CD4-positive, alpha-beta T cell treated with Interleukin-1 beta for 1 hour (primary cell): Measurements from ENCODE around the gene PGLYRP3.
A peak's percentile ranks its signal among the peaks of the same experiment; 100 is the strongest.

ENCODE experiments used
- DNase-seq, 2 donors: peaks; one replicate each; pipeline ENCODE4 v3.0.0-alpha.2; 2020 to 2022

Gene PGLYRP3, protein sequence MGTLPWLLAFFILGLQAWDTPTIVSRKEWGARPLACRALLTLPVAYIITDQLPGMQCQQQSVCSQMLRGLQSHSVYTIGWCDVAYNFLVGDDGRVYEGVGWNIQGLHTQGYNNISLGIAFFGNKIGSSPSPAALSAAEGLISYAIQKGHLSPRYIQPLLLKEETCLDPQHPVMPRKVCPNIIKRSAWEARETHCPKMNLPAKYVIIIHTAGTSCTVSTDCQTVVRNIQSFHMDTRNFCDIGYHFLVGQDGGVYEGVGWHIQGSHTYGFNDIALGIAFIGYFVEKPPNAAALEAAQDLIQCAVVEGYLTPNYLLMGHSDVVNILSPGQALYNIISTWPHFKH

DNA sequence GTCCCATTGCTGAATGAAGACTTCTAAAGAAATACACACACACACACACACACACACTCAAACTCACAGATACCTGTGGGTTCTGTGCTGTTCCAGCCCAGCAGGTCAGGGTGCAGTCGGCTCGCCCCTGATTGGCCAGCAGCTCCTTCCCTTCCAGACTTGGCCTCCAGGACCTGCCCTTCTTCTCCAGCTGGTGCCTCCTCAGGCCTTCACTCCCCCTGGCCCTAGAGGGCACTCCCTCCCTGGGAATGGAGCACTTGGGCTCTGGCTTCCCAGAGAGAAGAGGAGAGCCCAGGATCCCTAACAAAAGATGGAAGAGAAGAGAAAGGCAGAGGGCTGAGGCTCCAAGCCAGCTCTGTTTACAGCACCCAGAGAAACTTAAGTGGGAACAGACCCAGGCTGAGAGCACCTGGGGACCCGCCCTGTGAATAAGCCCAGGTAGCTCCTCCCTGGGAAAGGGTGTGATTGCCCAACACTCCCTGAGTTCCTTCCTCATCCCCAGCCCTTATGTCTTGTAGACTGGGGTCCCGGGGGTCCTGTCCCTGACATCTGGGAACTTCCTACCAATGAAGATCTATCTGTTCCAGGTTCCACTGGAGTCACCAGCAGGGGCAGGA, at the start of gene PGLYRP3:
Gene PGLYRP3, minus strand, starts transcription at position 383 of the 617 bp plus-strand sequence. CDS start 2,287 bp downstream, outside the sequence.
- DNase-seq, result no peak

DNA sequence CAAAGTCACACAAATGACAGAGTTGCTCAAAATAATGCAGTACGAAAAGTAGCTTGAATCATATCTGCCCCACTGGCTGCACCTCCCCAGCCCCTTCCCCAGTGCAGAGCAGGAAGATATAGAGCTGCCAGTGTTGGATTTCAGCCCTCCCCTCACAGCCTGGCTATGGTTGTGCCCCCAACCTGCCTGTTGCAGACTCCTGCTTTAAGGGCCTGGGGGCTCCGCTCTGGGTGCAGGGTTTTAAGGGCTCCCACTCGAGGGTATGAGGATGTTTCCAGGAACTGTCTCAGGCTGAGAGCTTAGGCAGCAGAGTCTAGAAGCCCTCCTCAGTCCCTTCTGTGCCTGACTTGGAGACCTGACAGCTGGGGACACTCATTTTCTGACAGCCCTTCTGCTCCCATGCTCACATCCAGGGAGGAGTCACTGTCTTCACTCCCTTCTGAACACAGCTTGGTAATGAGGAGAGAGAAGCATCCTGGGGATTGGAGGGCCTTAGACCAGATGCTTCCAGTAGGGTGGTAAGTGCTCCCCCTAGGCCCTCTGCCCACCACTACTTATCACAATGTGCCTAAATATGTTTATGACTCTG, 49.5 kb upstream of the PGLYRP3 start:
- no peak for DNase-seq

DNA sequence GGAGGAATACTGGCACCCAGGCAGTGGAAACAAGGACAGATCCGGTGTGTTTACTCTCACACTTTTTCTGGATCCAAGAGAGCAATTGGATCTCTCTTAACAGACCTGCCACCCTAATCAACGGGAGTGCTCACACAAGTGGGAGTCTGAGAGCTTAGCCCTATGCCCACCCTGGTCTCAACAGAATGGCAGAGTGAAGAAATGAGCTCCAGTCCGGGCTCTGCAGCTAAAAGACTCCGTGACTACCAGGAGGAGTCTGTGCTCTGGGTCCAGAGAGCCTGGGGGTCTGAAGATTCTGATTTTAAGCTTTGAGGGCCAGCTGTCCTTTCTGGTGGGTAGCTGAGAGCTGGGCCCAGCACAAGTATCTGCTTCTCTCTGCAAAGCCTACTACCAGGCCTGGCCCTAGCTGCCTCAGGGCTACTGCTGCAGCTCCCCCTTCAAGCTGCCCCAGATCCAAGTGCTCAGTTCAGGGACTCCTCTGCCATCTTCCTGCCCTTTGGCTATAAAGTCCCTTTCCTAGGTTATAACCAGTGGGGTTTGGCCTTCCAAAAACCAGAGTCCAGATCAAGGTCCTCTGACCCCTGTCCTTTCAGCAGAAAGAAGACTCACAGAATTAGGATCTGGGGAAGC, 48.8 kb upstream of the PGLYRP3 start:
- DNase-seq, result no peak

DNA sequence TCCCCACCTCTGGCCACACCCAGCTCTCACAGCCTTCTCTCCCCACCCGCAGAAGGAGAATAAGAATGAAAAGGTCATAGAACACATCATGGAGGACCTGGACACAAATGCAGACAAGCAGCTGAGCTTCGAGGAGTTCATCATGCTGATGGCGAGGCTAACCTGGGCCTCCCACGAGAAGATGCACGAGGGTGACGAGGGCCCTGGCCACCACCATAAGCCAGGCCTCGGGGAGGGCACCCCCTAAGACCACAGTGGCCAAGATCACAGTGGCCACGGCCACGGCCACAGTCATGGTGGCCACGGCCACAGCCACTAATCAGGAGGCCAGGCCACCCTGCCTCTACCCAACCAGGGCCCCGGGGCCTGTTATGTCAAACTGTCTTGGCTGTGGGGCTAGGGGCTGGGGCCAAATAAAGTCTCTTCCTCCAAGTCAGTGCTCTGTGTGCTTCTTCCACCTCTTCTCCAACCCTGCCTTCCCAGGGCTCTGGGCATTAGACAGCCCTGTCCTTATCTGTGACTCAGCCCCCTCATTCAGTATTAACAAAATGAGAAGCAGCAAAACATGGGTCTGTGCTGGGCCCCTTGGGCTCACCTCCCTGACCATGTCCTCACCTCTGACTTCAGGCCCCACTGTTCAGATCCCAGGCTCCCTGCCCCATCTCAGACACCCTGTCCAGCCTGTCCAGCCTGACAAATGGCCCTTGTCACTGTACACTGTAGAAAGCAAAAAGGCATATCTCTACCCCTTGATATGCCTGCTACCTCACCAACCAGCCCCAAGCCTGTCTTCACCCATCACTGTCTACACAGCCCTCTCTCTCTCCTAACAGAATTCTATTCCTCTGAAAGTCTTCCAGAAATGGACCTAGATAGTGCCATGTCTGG, 48.1 kb upstream of the PGLYRP3 start:
- DNase-seq, result no peak

DNA sequence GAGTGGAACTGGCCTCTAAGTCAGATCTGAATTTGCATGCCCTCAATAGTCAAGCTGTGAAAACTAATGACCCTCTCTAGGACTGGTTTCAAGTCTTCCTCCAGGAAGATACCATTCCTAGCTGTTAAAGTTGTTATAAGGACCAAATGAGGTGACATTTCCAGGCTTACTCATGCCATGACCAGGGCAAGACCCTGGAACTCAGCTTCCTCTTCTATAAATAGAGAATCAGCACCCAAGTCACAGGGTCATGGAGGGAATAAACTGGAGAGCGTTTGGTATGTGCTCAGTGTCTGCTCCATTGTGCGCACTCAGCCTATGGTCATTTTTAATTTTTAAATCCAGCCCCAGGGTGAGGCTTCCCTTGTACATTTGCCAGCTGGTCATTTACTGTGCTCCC, 47.4 kb upstream of the PGLYRP3 start:
- no peak for DNase-seq

DNA sequence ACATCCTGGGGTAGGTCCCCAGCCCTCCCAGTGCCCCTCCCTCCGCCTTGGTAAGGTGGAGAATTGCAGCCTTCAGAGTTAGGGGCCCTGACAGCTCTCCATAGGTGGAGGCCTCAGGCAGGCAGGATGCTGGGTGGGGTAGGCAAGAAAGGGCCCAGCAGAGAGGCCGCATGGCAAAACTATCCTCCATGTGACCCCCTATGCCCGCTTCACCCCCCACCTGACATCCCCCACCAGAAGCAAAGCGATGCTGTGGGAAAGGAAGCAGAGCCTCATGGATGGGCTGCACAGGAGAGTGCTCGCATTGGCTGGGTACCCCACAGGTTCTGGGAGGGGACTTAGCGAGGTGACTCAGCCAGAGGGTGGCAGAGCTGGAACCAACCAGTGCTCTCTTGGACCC, 46.5 kb upstream of the PGLYRP3 start:
- no peak for DNase-seq

DNA sequence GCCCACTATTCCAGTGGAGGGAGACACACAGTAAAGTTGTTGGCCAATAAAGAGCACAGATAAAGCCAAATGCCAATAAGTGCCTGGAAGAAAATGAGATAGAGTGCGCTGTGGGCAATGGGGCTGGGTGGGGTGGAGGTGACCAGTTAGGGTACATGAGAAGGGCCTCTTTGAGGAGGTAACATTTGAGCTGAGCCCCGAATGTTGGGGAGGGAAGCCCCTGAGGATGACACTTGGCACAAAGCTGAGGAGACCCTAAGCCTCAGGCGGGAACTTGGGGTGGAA, 45.9 kb upstream of the PGLYRP3 start:
- DNase-seq, result no peak

DNA sequence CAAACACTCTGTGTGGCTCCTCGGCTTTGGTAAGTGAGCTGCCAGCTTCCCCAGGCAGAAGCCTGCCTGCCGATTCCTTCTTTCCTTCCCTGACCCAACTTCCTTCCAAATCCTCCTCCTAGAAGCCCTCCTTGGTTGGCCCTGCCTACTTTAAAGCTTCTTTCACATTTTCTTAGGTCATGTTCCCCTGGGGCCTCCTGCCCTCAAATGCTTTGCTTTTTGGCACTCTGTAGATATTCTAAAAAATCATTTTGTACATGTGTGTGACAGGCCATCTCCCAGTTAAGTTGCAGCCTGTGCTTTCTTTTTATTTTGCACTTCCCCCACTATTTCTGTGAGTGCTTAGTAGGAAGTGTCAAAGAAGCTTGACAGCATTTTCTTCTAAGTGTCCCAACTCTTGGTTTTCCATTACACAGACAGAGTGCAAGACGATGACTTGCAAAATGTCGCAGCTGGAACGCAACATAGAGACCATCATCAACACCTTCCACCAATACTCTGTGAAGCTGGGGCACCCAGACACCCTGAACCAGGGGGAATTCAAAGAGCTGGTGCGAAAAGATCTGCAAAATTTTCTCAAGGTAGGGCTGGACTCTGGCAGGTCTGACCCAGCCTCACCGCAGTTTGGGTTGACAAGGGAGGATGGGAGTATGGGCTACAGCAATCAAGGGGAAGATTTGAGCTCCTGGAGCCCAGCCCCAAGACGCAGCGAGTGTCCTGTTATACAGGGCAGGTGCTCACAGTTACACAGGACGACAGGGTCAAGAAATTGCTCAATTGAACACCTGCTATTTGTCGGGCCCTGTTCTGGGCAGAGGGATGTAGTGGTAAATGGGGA, 45.3 kb upstream of the PGLYRP3 start, which contains the start of gene S100A9:
Gene S100A9, plus strand, starts transcription at position 2 of the 838 bp plus-strand sequence. Its CDS starts 430 bp downstream, at position 432.
- DNase-seq, result no peak

DNA sequence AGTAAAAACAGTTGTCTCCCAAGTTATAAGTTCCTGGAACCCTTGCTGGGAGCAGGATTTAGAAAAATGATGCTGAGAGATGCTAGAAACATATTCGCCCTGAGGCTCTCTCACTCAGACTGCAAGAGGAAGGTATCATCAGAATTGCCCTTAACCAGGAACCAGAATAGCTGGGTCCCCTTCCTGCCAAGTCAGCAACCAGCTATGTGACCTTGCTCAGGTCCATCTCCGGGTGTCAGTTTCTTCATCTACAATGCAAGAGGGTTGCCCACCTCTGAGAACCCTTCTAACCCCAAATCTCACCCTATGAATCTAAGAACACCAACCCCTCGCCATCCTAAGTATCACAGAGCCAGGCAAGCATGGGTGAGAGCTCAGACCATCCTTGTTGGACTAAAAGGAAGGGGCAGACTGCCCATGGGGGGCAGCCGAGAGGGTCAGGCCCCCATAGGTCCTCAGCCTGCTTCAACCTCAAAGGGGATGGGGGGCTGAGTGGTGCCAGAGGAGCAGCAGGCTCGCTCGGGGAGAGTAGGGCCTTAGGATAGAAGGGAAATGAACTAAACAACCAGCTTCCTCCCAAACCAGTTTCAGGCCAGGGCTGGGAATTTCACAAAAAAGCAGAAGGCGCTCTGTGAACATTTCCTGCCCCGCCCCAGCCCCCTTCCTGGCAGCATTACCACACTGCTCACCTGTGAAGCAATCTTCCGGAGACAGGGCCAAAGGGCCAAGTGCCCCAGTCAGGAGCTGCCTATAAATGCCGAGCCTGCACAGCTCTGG, 44.5 kb upstream of the PGLYRP3 start:
- peak; percentile 13 to 61 for DNase-seq

DNA sequence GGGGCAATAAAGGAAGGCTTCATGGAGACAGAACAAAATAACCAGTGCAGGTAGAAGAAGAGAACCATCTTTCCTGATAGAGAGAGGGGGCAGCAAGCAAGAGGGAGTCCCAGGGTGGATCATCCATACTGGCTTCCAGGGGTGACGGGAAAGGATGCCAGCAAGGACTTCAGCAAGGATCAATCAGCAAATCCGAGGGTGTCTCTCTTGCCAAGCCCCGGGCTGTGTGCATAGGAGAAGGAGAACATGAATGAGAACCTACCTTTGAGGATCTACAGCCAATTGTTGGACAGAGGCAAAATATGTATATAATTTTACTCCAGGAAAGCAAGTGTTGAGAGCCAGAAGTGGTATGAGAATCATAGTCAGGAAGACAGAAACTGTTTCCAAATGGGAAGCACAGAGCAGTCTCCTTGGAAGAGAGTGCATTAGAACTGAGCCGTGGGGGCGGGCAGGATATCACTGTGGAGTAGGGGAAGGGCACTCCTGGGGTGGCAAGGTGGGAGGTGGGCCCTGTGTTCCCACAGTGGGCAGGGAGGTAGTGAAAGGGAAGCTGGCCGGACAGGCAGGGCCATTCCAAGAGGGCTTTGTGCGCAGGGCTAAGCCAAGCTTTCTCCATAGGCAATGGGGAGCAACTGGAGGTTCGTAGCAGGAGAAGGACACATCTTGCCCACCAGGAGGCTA, 43.8 kb upstream of the PGLYRP3 start:
- DNase-seq, result no peak

DNA sequence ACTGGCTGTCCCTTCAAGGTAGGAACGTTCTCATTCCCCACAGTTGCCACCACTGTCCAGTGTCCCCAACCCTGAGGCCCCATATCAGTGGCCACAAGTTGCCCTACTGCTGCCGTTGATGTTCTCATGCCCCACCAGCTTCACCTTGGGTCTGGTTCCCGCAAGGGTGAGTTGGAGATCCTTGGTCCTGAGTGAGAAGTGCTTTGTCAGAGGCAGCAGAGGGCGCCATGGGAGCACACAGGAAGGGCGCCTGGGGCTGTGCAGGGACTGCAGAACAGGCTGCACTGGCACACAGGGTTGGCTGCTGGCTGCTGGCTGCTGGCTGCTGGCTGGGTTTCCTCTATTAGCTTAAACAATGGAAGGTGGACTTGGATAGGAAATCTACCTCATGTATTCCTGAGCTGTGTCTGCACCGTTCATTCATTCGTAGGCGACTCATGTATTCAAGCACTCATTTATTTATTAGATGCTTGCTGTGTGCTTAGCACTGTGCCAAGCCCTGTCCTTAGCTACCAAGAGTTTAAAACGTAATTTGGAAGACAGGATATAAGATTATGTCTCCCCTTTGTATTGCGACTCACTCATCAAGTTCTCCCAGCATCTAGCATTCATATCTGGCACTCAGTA, 42.8 kb upstream of the PGLYRP3 start:
- DNase-seq, result peak; percentile 40 to 69

DNA sequence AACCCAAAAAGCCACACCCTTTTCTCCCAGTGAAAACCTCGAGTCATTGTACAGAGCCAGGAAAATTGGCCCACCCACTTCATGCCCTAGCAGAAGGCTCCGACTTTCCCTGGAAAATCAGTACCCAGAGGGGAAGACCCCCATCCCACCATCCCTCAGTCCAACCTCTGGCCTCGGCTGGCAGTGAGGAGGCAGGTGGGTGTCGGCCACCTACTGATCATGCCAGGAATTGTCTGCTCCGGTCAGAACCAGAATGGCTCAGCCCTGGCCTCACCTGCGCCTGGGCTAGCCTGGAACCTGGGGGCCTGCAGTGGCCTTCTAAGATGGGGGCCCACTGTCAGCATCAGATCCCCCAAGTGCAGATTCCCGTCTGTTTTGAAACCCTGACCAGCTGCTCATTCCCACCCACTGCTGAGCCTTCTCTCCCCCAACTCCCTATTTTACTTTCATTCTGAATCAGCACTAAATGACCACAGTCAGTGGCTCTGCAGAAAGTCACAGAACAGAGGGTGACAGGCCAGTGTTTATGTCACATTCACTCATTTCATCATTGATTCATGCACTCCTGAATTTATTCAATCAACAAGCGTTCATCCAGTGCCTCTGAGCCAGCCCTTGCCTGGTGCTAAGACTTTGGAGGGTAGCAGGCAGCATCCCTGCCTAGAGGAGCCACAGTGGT, 41.9 kb upstream of the PGLYRP3 start:
- no peak for DNase-seq

DNA sequence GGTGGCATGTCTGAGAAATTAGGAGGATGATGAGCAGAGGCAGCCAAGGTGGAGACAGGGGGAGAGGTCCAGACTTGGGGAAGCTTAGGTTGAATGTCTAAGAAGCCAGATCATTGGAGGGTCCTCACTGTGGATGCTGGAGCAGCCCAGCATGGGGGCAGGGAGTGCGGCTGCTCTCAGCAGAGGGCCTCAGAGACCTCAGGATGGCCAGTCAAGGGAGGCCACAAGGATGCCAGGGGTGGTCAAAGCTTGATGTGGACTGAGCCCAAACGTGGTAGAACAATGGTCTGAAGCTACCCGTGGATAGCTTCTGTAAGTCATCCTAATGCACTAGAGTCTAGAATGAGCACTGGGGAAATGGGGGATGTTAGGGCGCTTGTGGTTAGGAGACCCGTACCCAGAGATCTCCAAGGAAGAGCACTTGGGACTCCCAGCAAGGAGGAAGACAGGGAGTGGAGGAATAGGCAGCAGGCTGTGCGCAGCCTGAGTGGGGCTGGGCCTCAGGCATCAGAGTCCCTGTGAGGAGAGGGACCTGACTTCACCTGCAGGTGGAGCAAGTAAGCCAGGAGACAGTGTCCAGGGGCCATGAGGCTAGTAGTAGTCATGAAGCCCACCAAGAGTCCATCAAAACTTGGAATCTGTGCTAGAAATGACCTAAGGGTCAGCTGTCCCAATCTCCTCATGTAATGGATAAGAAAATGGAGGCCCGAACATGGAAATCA, 40.6 kb upstream of the PGLYRP3 start:
- no peak for DNase-seq

DNA sequence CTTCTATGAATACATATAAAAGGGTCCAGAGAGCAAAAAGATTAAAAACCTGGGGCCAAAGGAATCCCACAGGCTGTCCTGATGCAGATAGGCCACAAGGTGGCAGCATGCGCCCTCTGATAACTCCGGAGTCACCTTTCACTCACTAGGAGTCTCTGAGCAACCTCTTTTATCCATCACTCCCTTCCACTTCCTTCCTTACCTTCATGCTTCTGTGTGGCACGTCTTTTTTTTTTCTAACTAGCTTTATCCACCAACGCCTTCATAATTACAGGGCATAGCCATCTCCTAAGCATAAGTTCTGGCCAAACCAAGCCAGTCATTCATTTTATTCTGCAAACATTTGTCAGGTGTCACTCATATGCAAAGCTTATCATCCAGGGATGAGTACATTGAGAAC, 39.8 kb upstream of the PGLYRP3 start:
- peak; percentile 53 to 60 for DNase-seq

DNA sequence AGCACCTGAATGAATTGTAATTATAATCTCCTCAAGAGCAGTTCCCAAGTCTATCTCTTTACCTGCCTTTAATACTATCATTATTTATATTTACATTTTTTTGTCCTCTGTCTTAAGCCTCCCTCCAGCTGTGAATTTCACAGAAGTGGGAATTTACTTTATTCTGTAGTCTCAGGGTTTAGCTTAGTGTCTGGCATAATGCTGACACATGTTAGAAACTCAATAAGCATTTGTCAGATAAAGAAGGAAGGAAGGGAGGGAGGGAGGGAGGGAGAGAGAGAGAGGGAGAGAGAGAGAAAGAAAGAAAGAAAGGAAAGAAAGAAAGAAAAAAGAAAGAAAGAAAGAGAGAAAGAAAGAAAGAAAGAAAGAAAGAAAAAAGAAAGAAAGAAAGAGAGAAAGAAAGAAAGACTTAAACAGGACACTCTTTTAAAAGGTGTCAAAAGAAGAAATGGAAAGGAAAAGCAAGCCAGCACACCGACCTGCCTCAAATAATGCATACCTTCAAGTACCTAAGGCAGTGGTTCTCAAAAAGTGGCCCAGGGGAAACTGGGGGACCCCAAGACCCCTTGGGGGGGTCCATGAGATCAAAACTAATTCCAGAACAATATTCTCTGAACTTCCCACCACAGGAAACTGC, 37.7 kb upstream of the PGLYRP3 start:
- DNase-seq, result no peak

DNA sequence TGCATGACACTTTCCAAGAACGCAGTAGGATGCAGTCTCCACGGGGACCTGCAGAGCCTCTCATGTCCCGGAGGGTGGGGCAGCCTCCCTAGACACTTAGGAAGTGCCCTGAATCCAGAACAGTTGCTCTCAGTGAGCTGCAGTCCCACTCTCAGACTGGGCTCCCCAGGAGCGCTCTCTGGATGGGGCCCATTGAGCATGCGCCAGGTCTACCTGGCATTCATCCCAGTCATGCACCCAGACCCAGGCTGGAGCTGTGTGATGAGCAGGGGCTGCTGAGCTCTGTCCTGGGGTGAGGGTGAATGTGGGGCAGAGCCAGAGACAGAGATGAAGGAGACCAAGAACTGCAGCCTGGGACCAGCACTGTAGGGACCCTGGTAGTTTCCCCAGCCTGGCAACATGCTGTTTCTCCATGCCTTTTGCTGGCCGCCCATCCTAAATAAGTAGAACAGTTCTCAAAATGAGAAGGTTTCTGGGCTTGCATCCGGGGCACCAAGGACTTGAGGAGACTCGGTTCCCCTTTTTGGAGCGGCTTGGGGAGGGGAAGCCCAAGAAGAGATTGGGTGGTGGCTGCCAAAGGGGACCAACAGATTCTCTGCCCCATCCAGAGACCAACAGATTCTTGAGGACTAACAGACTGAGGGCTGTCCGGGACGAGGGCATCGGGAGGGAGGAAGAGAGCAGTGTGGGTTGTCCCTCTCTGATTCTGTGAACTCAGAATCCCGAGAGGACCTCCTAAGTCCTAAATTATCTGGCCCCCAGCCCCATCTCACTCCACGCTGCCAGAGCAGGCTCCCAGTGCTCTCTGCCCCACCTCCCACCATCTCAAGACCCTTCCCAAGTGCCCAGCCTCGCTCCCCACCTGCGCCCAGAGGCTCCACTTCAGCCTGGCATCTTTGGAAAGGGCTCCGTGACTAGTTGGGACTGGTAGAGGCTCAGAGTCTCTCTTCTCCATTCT, 36.9 kb upstream of the PGLYRP3 start:
- no peak for DNase-seq
